Measurements from ENCODE around the gene MPHOSPH8.

The MPHOSPH8 gene

DNA sequence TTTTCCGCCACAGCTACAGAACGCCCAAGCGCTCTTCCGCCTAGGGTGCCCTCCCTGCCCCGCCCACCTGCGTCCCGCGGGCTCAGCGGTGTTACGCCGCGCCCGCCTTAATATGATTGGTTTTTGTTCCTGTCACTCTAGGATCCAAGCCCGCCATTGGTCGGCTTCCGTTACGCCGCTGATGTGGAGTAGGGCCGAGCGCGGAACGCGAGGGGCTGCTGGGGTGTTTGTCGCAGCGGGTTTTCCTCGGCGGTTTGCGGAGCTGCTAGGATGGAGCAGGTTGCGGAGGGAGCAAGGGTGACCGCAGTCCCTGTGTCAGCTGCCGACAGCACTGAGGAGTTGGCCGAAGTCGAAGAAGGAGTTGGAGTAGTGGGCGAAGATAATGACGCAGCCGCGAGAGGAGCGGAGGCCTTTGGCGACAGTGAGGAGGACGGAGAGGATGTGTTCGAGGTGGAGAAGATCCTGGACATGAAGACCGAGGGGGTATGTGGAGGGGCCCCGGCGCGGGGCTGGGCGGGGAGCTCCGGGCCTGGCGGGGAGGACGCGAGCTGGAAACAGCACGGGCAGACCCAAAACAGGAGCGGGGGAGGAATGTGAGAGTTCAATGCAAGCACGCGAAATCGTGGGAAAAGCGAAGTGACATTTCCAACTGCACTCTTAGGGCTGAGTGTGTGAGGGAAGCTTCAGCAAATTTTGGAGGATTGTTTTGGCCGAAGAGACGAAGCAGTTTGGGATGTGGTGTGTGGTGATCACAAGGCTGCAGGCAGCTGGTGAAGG lies at the start of gene MPHOSPH8:
TSS of gene MPHOSPH8 (plus strand) at position 181 of the 777 bp plus-strand sequence. CDS start at position 271, 90 bp downstream.
- DNase-seq (ENCODE audit: low spot score): peak; percentile 97

- DNase-seq (ENCODE audit: low spot score): peak; percentile 9
These were observed 46.4 kb upstream of the MPHOSPH8 start for GRCh38 chr13:19586904-19587634.

GRCh38 chr13:19587635-19588300 lies 45.7 kb upstream of the MPHOSPH8 start:
- peak; percentile 21 for DNase-seq (ENCODE audit: low spot score)

DNA sequence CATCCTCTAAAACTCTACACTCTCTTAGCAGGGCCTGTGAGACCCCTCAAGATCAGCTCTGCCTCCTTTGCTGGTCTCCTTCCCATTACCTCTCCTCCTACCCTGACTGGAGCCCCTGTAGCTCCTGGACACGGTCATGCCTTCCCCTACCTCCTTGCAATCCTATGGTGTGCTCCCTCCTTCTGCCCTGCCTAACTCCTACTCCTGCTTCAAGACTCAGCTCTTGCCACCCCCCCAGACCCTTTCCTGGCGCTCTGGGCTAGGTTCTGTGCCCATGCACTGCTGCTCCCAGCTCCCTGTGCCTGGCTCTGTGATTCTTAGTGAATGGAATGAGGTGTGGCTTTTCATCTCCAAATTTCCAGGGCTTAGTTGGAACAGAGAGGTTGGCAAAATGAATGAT lies 44.1 kb upstream of the MPHOSPH8 start:
- no peak for DNase-seq (ENCODE audit: low spot score)

DNA sequence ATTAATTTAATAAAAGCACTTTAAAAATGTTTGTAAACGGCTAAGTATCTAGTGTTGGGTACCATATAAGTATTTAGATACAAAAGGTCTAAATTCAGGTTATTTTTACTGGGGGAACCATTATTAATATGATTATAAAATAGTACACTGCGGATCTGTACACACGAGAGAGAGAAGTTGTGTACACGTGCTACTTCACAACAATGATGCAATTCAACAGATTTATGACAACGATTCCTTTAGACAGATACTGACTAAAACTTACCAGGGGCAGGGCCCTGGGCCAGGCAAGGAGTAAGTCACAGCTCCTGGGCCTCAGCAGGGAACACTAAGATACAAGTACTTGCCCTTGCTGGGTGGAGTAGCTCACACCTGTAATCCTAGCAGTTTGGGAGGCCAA lies 43.0 kb upstream of the MPHOSPH8 start:
- no peak for DNase-seq (ENCODE audit: low spot score)

- DNase-seq (ENCODE audit: low spot score): no peak
These were observed 41.6 kb upstream of the MPHOSPH8 start for GRCh38 chr13:19591864-19592263.

- DNase-seq (ENCODE audit: low spot score): no peak
These were observed 40.7 kb upstream of the MPHOSPH8 start for GRCh38 chr13:19592657-19593180.

- no peak for DNase-seq (ENCODE audit: low spot score)
These were observed 37.4 kb upstream of the MPHOSPH8 start for GRCh38 chr13:19596086-19596485.

DNA sequence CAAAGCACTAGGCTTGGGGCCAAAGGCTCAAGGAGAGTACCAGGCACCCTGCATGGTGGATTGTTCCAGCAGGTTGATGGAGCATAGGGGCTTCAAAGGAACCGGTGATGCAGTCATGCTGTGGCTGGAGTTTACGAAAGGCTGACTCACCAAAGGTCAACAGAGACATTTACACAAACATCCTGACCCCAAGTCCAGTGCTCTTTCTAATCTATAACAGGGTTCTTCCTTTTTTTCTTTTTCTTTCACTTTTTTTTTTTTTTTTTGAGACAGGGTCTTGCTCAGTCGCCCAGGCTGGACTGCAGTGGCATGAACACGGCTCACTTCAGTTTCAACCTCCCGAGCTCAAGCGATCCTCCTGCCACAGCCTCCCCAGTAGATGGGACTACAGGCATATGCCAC lies 36.5 kb upstream of the MPHOSPH8 start:
- no peak for DNase-seq (ENCODE audit: low spot score)

- no peak for DNase-seq (ENCODE audit: low spot score)
These were observed 35.9 kb upstream of the MPHOSPH8 start for GRCh38 chr13:19597523-19597922.

DNA sequence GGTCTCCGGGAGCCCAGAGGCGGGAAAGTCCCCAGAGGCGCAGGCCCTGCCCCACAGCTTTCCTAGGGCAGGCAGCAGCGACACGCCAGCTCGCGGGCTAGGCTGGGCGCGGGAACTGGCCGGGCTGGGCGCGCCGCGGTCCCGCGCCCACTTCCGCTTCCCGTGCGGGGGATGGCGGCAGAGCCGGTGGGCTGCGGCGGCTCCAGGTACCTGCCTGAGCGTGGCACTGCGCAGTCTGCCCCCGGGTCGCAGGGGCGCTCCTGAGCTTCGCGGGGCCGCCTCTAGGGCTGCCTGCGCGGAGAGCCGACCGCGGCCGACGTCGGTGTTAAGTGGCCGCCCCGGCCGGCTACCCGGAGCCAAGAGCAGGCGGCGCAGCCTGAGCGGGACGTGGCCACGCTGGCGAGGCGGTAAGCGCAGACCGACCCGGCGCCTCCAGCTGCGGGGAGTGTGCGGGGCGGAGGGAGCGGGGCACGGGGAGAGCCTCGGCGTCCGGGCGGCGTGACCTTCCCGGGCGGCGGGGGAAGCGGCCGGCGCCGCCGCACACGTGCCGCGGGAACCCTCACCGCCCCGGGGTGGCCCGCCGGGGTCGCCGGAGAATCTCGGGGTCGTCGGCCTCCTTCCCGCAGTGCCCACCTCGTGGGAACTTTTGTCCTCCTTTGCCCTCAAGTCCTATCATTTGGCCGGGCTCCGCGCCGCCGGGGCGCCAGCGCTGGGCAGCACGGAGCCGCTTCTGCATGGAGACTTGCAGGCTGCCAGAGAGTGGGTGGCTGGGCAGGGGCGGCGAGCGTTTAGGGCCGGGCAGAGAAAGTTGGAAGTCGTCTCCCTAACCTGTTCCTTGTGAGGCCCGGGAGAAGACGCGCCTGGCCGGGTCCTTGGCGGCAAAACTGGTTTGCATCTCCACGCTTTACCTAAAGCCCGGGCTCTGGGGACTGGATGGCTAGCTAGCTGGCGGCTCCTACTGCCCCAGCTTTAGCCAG lies 31.4 kb upstream of the MPHOSPH8 start:
- DNase-seq (ENCODE audit: low spot score): no peak

DNA sequence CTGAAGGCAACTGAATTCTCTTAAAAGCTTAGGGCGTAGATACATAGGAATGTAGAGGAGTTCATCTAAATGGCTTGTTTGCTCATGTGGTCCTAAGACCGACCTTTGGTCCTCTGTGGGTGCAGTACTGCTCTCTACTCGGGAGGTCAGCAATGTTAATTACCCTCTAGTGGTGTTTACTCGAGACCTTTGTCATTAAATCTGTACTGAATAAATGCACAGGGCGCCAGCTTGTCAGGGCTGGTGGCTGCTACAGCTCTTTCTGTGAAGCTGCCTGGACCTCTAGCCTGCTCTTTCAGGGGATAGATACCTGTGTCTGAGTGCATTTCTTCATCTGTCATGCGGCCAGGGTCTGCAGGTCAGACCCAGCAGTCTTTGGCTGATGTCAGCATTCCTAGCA lies 29.2 kb upstream of the MPHOSPH8 start:
- no peak for DNase-seq (ENCODE audit: low spot score)

DNA sequence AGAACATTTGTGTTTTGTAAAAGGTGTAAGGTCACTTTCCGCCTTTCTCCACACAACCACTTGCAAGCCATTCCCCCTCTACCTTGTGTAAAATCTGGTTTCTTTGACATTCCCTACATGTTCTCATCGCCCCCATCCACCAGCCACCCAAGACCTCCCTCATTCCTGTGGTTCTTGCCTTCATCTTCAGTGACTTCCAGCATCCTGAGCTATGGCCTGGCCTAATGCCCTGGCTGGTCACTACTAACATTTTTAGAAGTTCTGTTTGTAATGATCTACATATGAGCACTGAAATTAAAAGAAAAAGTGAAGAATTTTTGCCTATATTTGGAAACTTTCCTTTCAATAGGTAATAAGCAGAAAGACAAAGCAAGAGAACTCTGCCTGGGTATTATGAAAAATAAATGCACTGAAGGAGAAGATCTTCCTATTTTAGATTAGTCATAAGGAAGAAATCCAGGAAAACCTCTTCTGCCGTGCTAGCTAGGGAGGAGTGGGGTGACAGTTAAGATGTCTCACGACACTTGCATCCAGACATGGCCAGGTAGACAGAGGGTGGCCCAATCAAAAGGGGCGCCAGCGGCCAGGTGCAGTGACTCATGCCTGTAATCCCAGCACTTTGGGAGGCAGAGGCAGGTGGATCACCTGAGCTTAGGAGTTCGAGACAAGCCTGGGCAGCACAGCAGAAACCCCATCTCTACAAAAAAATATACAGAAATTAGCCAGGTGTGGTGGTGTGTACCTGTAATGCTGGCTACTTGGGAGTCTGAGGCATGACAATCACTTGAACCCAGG lies 28.1 kb upstream of the MPHOSPH8 start:
- no peak for DNase-seq (ENCODE audit: low spot score)

DNA sequence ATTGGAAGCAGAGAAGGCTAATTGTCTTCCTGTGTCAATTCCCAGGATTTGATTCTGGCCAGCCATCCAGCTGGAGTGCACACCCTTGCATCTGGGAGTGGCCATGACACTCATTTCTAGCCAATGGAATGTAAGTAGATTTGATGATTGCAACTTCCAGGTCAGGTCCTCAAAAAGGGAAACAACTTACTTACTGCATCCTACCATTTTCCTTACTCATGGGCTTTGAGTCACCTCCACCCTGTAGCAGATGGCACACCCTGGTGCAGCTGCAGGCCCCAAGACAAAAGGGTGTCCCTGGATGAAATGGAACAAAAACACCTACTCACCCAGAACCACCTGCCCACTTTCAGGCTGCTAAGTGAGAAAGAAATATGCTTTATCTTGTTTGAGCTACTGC lies 27.3 kb upstream of the MPHOSPH8 start:
- DNase-seq (ENCODE audit: low spot score): no peak

DNA sequence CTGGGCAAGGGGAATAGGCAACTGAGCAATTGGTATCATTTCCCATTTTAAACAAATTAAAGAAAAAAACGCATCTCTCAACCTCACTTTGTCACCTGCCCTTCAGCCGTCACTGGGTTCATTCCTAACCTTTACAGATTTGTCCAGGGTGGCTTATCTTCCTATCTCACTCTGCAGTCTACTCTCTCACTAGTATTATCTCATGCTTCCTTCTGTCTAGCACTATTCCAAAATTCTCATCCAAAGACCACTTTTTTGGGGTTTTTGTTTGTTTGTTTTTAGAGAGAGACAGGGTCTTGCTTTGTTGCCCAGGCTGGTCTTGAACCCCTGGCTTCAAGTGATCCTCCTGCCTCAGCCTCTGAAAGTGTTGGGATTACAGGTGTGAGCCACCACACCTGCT lies 26.7 kb upstream of the MPHOSPH8 start:
- DNase-seq (ENCODE audit: low spot score): no peak

GRCh38 chr13:19607523-19608078 lies 25.9 kb upstream of the MPHOSPH8 start:
- DNase-seq (ENCODE audit: low spot score): no peak

- no peak for DNase-seq (ENCODE audit: low spot score)
These were observed 14.5 kb upstream of the MPHOSPH8 start for GRCh38 chr13:19618977-19619376.

DNA sequence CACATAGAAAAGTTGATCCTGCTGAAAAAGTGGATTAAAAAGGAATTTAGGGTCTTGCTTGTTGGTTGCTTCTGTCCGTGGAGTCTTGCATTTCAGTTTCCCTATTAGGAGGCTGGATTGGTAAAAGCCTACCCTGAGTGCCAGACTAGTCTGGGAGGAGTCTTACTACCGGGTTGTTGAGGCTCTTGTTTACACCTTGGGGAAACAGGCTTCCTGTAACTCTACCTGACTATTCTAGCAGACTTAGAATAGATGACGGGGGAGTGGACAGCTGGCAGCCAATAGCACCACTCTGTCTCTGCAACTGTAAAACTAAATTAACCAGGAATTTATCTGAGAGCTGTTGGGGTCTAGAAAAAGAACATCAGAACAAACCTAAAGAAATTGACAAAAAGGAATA lies 11.3 kb upstream of the MPHOSPH8 start:
- DNase-seq (ENCODE audit: low spot score): no peak

GRCh38 chr13:19624265-19624664 lies 9.2 kb upstream of the MPHOSPH8 start:
- DNase-seq (ENCODE audit: low spot score): no peak

DNA sequence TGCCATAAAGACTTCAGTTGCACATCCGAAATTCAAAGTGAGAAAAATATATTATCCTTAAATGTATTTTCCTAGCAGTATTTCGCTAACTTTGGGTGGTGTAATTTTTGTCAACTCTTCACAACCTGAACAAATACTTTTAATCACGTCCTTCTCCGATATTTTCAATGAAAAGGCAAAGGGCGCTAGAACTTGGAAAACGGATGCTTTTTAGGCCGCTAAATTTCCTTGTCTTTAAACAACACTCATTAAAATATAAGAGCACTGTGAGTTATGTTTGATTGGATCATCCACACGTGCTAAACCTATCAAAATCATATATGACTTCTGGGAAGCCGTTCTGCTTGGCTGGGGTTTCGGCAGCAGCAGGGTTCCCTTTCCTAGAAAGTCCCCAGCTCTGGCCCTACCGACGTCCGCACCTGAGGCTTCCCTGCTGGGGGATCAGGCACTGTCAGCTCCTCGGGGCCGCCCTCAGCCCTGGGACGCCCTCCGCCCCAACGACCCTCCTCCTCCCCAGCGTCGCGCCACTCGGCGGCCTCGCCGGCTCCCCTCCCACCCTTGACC lies 462 bp upstream of the MPHOSPH8 start:
- no peak for DNase-seq (ENCODE audit: low spot score)

Data from hematopoietic multipotent progenitor cell treated with erythropoietin and hydrocortisone succinate and interleukin-3 and kit ligand, for 17 days (in vitro differentiated cells).